H1 (cell line): ENCODE data around the gene VAMP2. TPM values are rescaled to one million over a fixed set of nuclear protein-coding genes. Genes with fewer than 3 reads are reported as not detected.

Experiments
- CTCF ChIA-PET: fragments of 300-600 bp; sonication (Branson Sonifier 250); formaldehyde crosslinking; loops from one replicate; lab custom pipeline; 2021; ENCODE audit not compliant: partially characterized antibody; lab: Charles Lee
- POLR2A ChIA-PET: fragments of 300-600 bp; sonication (Branson Sonifier 250); formaldehyde crosslinking; loops from one replicate; lab custom pipeline; 2021; ENCODE audit warnings: inconsistent platforms; ENCODE audit not compliant: partially characterized antibody; lab: Charles Lee
- DNase-seq, 2 experiments: peaks; one replicate each; pipeline versions ENCODE4 v3.0.0 to v3.0.0-alpha.2; 2010 to 2022; ENCODE audit warnings: low spot score in 2 of 2, low read depth in 1 of 2, mixed read lengths in 1 of 2
- FAIRE-seq: peaks from 2 replicates; lab custom pipeline; 2011; peaks lifted over from hg19 to GRCh38; lab: Jason Lieb, UNC
- H2AFZ ChIP-seq: 2 replicates; pipeline ENCODE4 v1.8.1; 2012; ENCODE audit warnings: low read length, inconsistent platforms
- H2AK5ac ChIP-seq: 2 replicates; pipeline ENCODE4 v1.6.1; 2013; ENCODE audit warnings: low read depth, low read length
- H2BK120ac ChIP-seq: replicated peaks from 2 replicates; pipeline ENCODE3; 2013; ENCODE audit warnings: low read depth, low read length, inconsistent platforms
- H2BK12ac ChIP-seq: 2 replicates; pipeline ENCODE4 v1.6.1; 2013; ENCODE audit warnings: low read depth, low read length
- H2BK15ac ChIP-seq: 2 replicates; pipeline ENCODE4 v1.6.1; 2013; ENCODE audit warnings: low read length
- H2BK20ac ChIP-seq: 2 replicates; pipeline ENCODE4 v1.6.1; 2013; ENCODE audit warnings: low read length
- H2BK5ac ChIP-seq: 2 replicates; pipeline ENCODE4 v1.6.1; 2013; ENCODE audit warnings: low read depth, low read length
- H3K14ac ChIP-seq: 2 replicates; pipeline ENCODE4 v1.6.1; 2013; ENCODE audit warnings: inconsistent platforms; ENCODE audit not compliant: insufficient read length
- H3K18ac ChIP-seq: 2 replicates; pipeline ENCODE4 v1.6.1; 2013; ENCODE audit warnings: low read length; ENCODE audit errors: extremely low read depth
- H3K23ac ChIP-seq: 2 replicates; pipeline ENCODE4 v1.6.1; 2013; ENCODE audit warnings: inconsistent platforms; ENCODE audit not compliant: insufficient read length
- H3K23me2 ChIP-seq: 2 replicates; pipeline ENCODE4 v1.6.1; 2013; ENCODE audit warnings: low read depth, low read length
- H3K27ac ChIP-seq: 2 replicates; pipeline ENCODE4 v1.6.1; 2011; ENCODE audit warnings: low read depth, low read length, inconsistent platforms
- H3K27me3 ChIP-seq, 4 experiments: replicated peaks in 1 of 4; 1 replicate in 1 of 4; 2 replicates in 3 of 4; pipeline versions ENCODE4 v1.6.1 to v1.8.1; 2011 to 2013; ENCODE audit warnings: low read length in 3 of 4, mild to moderate bottlenecking in 3 of 4, inconsistent platforms in 2 of 4, mixed read lengths in 2 of 4, moderate library complexity in 1 of 4; ENCODE audit not compliant: control insufficient read depth in 3 of 4, insufficient read depth in 3 of 4; ENCODE audit errors: extremely low read depth in 1 of 4
- H3K36me3 ChIP-seq, 4 experiments: 2 replicates each; pipeline versions ENCODE4 v1.6.1 to v1.8.1; 2011 to 2013; ENCODE audit warnings: mild to moderate bottlenecking in 4 of 4, low read length in 3 of 4, moderate library complexity in 2 of 4, control low read depth in 1 of 4, inconsistent platforms in 1 of 4; ENCODE audit not compliant: insufficient read depth in 4 of 4, control insufficient read depth in 2 of 4
- H3K4ac ChIP-seq: replicated peaks from 2 replicates; pipeline ENCODE3; 2013; ENCODE audit warnings: low read length, low read depth, mixed read lengths, inconsistent platforms; ENCODE audit not compliant: insufficient read length
- H3K4me1 ChIP-seq, 4 experiments: replicated peaks in 1 of 4; 1 replicate in 1 of 4; 2 replicates in 3 of 4; pipeline versions ENCODE4 v1.6.1 to v1.8.1; 2011 to 2013; ENCODE audit warnings: low read length in 3 of 4, inconsistent platforms in 2 of 4, mixed read lengths in 1 of 4; ENCODE audit not compliant: insufficient read depth in 4 of 4, control insufficient read depth in 3 of 4
- H3K4me2 ChIP-seq, 2 experiments: 2 replicates each; pipeline versions ENCODE4 v1.6.1 to v1.8.1; 2011 to 2013; ENCODE audit warnings: low read depth in 2 of 2, low read length in 2 of 2, control low read depth in 1 of 2, inconsistent platforms in 1 of 2, mild to moderate bottlenecking in 1 of 2; ENCODE audit not compliant: insufficient read depth in 1 of 2
- H3K4me3 ChIP-seq, 4 experiments: fragments of 200-600, 300-600 bp in 1 of 4; sonication (generic), shearing (Covaris generic), sonication (Bioruptor Twin) in 1 of 4; 2 replicates each; pipeline versions ENCODE4 v1.5.1 to v1.8.1; 2011 to 2016; ENCODE audit warnings: low read length in 4 of 4, low read depth in 3 of 4, control low read depth in 2 of 4, inconsistent platforms in 2 of 4, mild to moderate bottlenecking in 2 of 4, mixed read lengths in 1 of 4, moderate library complexity in 1 of 4; ENCODE audit not compliant: insufficient read depth in 2 of 4; ENCODE audit errors: extremely low read depth in 1 of 4
- H3K56ac ChIP-seq: replicated peaks from 2 replicates; pipeline ENCODE3; 2013; ENCODE audit warnings: low read depth, mild to moderate bottlenecking, mixed read lengths, low read length, inconsistent platforms; ENCODE audit not compliant: insufficient read length
- H3K79me1 ChIP-seq: 2 replicates; pipeline ENCODE4 v1.6.1; 2013; ENCODE audit warnings: low read depth, low read length, control low read depth
- H3K79me2 ChIP-seq, 2 experiments: 2 replicates each; pipeline versions ENCODE4 v1.6.1 to v1.8.1; 2012 to 2013; ENCODE audit warnings: low read length in 2 of 2, mild to moderate bottlenecking in 2 of 2, inconsistent platforms in 1 of 2; ENCODE audit not compliant: insufficient read depth in 2 of 2, control insufficient read depth in 1 of 2
- H3K9ac ChIP-seq, 4 experiments: replicated peaks in 1 of 4; 1 replicate in 1 of 4; 2 replicates in 3 of 4; pipeline versions ENCODE4 v1.6.1 to v1.8.1; 2011 to 2013; ENCODE audit warnings: low read depth in 3 of 4, low read length in 3 of 4, control low read depth in 2 of 4, mild to moderate bottlenecking in 2 of 4, moderate library complexity in 2 of 4, inconsistent platforms in 1 of 4; ENCODE audit errors: extremely low read depth in 1 of 4
- H3K9me3 ChIP-seq, 2 experiments: 2 replicates each; pipeline versions ENCODE4 v1.6.1 to v1.8.1; 2012 to 2013; ENCODE audit warnings: mild to moderate bottlenecking in 2 of 2, moderate library complexity in 2 of 2, control low read depth in 1 of 2, inconsistent platforms in 1 of 2, low read depth in 1 of 2, low read length in 1 of 2, mixed read lengths in 1 of 2; ENCODE audit not compliant: insufficient read depth in 2 of 2
- H4K20me1 ChIP-seq, 2 experiments: replicated peaks in 1 of 2; 2 replicates each; pipeline versions ENCODE3 to v1.8.1; 2011 to 2013; ENCODE audit warnings: inconsistent platforms in 2 of 2, low read length in 2 of 2, mild to moderate bottlenecking in 1 of 2; ENCODE audit not compliant: insufficient read depth in 2 of 2, control insufficient read depth in 1 of 2
- H4K5ac ChIP-seq: 2 replicates; pipeline ENCODE4 v1.6.1; 2013; ENCODE audit warnings: low read length, low read depth, mixed read lengths, inconsistent platforms; ENCODE audit not compliant: insufficient read length
- H4K8ac ChIP-seq: 2 replicates; pipeline ENCODE4 v1.8.0; 2013; ENCODE audit warnings: mild to moderate bottlenecking, moderate library complexity, low read length, inconsistent platforms; ENCODE audit not compliant: insufficient read depth; ENCODE audit errors: extremely low read depth
- H4K91ac ChIP-seq: replicated peaks from 2 replicates; pipeline ENCODE3; 2013; ENCODE audit warnings: low read length, mixed read lengths, inconsistent platforms; ENCODE audit not compliant: insufficient read length
- CBX5 ChIP-seq: fragments of 300-800, 300-1000 bp; sonication (generic); IDR thresholded peaks from 2 replicates; pipeline ENCODE4 v1.7.1; 2016; ENCODE audit warnings: antibody characterized with exemption, low read length, low read depth
- EZH2 ChIP-seq: fragments of 200-600 bp; sonication (generic); IDR thresholded peaks from 2 replicates; pipeline ENCODE4 v1.7.1; 2012; ENCODE audit warnings: low read depth, mild to moderate bottlenecking, moderate library complexity, low read length, inconsistent platforms; ENCODE audit not compliant: severe bottlenecking
- HDAC6 ChIP-seq: IDR thresholded peaks from one replicate; pipeline ENCODE4 v1.7.1; 2012; ENCODE audit warnings: low read depth, mild to moderate bottlenecking, inconsistent platforms, low read length, moderate library complexity
- RBBP5 ChIP-seq: IDR thresholded peaks from 2 replicates; pipeline ENCODE4 v1.7.1; 2012; ENCODE audit warnings: low read depth, mild to moderate bottlenecking, inconsistent platforms, low read length, moderate library complexity, borderline replicate concordance
- RNF2 ChIP-seq: fragments of 200-900, 300-1000 bp; sonication (generic); IDR thresholded peaks from 2 replicates; pipeline ENCODE4 v1.7.1; 2016; ENCODE audit warnings: borderline replicate concordance, low read depth, mild to moderate bottlenecking, antibody characterized with exemption, low read length; ENCODE audit not compliant: poor library complexity, severe bottlenecking; ENCODE audit errors: missing control alignments
- SP2 ChIP-seq: IDR thresholded peaks from 2 replicates; pipeline ENCODE4 v1.6.1; 2012; ENCODE audit warnings: mild to moderate bottlenecking, low read length, inconsistent platforms
- TAF1 ChIP-seq: IDR thresholded peaks from 2 replicates; pipeline ENCODE4 v1.6.1; 2011; ENCODE audit warnings: mild to moderate bottlenecking, low read depth, low read length
- WGBS, 2 experiments: shearing (Covaris generic) in 1 of 2; methylation state at CpG; one replicate each; pipeline versions ENCODE4 v1.1.6 to v1.1.7; 2013 to 2015; ENCODE audit warnings: low lambda C conversion rate in 2 of 2, mixed read lengths in 2 of 2, inconsistent platforms in 1 of 2, low coverage in 1 of 2, missing lambda C conversion rate in 1 of 2; ENCODE audit not compliant: insufficient replicate concordance in 2 of 2, insufficient coverage in 1 of 2, insufficient read length in 1 of 2; ENCODE audit errors: extremely low coverage in 1 of 2, missing lambda C conversion rate in 1 of 2; 5-methylcytosine and 5-hydroxymethylcytosine counted together
- polyA plus RNA-seq, 7 experiments: library from polyadenylated mRNA; depleted of rRNA in 3 of 7; stranded (reverse) in 5 of 7; unstranded in 2 of 7; fragments of >200 nt in 5 of 7; fragments of 200-250 nt in 2 of 7; gene quantifications; 1 replicate in 5 of 7; 2 replicates in 1 of 7; 4 replicates in 1 of 7; pipeline versions ENCODE4 v1.2.1 to v1.2.3, GENCODE V29; 2011 to 2013; ENCODE audit warnings: missing spikeins in 2 of 7, mixed read lengths in 2 of 7
- total RNA-seq: library from RNA; stranded (reverse); fragmentation: NEBNext Ultra II Directional; extraction: Animal tissue kit (Norgen Biotek cat#: 25700); gene quantifications from 2 replicates; pipeline ENCODE4 v1.2.1, GENCODE V29; 2021

Gene VAMP2
- total and polyA plus RNA-seq, 2 of the 8 experiments (the other 6 are each of a cell fraction or from before 2014, with no cell fraction given) = 19.3 to 20.5 TPM

GRCh38 chr17:8186446-8186786 lies 23.7 kb upstream of the VAMP2 start:
- Histone ChIP-seq H2BK5ac (no peak overlapping the region), H3K79me2 (no peaks in the 10 kb centered on the region), H3K9ac (peak overlapping the region in 3 of 4 experiments; percentile 32 to 64 (median 62); a peak in 6 of 7 replicates), H2AFZ (peak overlapping the region; percentile 83), H3K79me1 (no peaks in the 10 kb centered on the region), H3K4me2 (peak overlapping the region; percentile 86 to 98), H4K91ac (no peak overlapping the region), H2BK12ac (no peak overlapping the region), H2BK15ac (no peak overlapping the region), H3K36me3 (no peaks in the 10 kb centered on the region), H4K8ac (peak overlapping the region; percentile 74; the same call in 1 of the 2 replicates), H3K4ac (no peak overlapping the region), H2BK20ac (no peak overlapping the region), H3K27me3 (peaks cover 2 to 17% (median 11%) of the 10 kb centered on the region in 4 experiments), H4K5ac (no peak overlapping the region), H3K9me3 (no peaks in the 10 kb centered on the region), H3K56ac (peak overlapping the region; percentile 62), H3K23me2 (peaks cover 14% of the 10 kb centered on the region), H2AK5ac (no peak overlapping the region), H3K4me3 (peak overlapping the region; percentile 79 to 99 (median 93)), H3K4me1 (peaks cover 4 to 15% (median 9%) of the 10 kb centered on the region in 4 experiments; a peak in 6 of 7 replicates), H3K14ac (no peak overlapping the region), H4K20me1 (peaks cover 2 to 6% of the 10 kb centered on the region in 2 experiments), H3K23ac (no peak overlapping the region), H3K27ac (0 out of 2 replicates have a peak overlapping the region, but pooled peaks have one; percentile 9), H2BK120ac (no peak overlapping the region), H3K18ac (no peak overlapping the region)
- no peak for DNase-seq
- no peak for FAIRE-seq
- ChIA-PET CTCF (interaction anchor here (0.8 to 3.7 kb wide), 5 partner anchors 10 to 199 kb away, joined by 3 to 26 read pairs (median 4); partner anchors contain the start of gene TMEM107), POLR2A (interaction anchor here (0.9 to 19.9 kb wide), 11 partner anchors 10 to 63 kb away, joined by 3 to 373 read pairs (median 8); partner anchors contain the start of genes AURKB, CTC1, PFAS and TMEM107)
- WGBS, 2 experiments = 0% methylated on average over 23 of the region's 23 CpGs; no CpG with 5 or more reads in 1 of the 2 experiments
- TF ChIP-seq RBBP5 = peak; percentile 99
- TF ChIP-seq SP2 = no peak
- TF ChIP-seq TAF1 = 0 out of 2 replicates have a peak, but pooled peaks have one; percentile 22
- no peak for TF ChIP-seq RNF2
- TF ChIP-seq EZH2 = no peak
- no peak for TF ChIP-seq CBX5
- TF ChIP-seq HDAC6 = no peak
